ENCODE data around the gene TNFRSF18. TPM values are rescaled to one million over a fixed set of nuclear protein-coding genes. Genes with fewer than 3 reads are reported as not detected.

Gene TNFRSF18
- polyA plus RNA-seq, 1 donor (not counting 4 experiments of a cell fraction or from before 2014, with no cell fraction given) = 0.21 TPM

GRCh38 chr1:1166642-1167397 is 39.6 kb downstream of the TNFRSF18 start:
- FAIRE-seq = no peak
- no peak overlapping the region for H3K9ac ChIP-seq (ENCODE audit: control insufficient read depth, extremely low read depth, insufficient read depth, low read length)
- dilution Hi-C loops (cut with MboI; ENCODE audit: extremely low pct_ligation_motif_present, low sequenced_read_pairs) = no loop called here
- no peaks in the 10 kb centered on the region for H3K9me1 ChIP-seq (ENCODE audit: control insufficient read depth, extremely low read depth, insufficient read depth, low read length)
- H3K36me3 ChIP-seq (ENCODE audit: control insufficient read depth in 2 of 2, extremely low read depth in 1 of 2, insufficient read depth in 2 of 2, low read length in 2 of 2) = peaks cover 0 to 7% of the 10 kb centered on the region in 2 experiments
- H4K20me1 ChIP-seq (ENCODE audit: control insufficient read depth, extremely low read depth, insufficient read depth, low read length) = peaks cover 7% of the 10 kb centered on the region
- no peak overlapping the region for H3K27ac ChIP-seq (ENCODE audit: control insufficient read depth, insufficient read depth, low read length)
- H3K4me3 ChIP-seq (ENCODE audit: control insufficient read depth in 2 of 3, extremely low read depth in 1 of 3, insufficient read depth in 2 of 3, low read depth in 1 of 3, low read length in 3 of 3) = no peak overlapping the region
- H3K4me1 ChIP-seq (ENCODE audit: control insufficient read depth, extremely low read depth, insufficient read depth, low read length) = peaks cover 11% of the 10 kb centered on the region
- DNase-seq (ENCODE audit: low read depth, low spot score) = no peak
- no peak for TF ChIP-seq EZH2 (IDR thresholded peaks at IDR 0.05; ENCODE audit: low read length)
- TF ChIP-seq, protein P1, sequence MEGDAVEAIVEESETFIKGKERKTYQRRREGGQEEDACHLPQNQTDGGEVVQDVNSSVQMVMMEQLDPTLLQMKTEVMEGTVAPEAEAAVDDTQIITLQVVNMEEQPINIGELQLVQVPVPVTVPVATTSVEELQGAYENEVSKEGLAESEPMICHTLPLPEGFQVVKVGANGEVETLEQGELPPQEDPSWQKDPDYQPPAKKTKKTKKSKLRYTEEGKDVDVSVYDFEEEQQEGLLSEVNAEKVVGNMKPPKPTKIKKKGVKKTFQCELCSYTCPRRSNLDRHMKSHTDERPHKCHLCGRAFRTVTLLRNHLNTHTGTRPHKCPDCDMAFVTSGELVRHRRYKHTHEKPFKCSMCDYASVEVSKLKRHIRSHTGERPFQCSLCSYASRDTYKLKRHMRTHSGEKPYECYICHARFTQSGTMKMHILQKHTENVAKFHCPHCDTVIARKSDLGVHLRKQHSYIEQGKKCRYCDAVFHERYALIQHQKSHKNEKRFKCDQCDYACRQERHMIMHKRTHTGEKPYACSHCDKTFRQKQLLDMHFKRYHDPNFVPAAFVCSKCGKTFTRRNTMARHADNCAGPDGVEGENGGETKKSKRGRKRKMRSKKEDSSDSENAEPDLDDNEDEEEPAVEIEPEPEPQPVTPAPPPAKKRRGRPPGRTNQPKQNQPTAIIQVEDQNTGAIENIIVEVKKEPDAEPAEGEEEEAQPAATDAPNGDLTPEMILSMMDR (optimal IDR thresholded peaks at IDR 0.05 in 1 of 3, IDR thresholded peaks at IDR 0.05 in 1 of 3, conservative IDR thresholded peaks at IDR 0.05 in 1 of 3; ENCODE audit: extremely low read depth in 1 of 3, insufficient read depth in 2 of 3, low read length in 3 of 3) = no peak
- peaks cover 52% of the 10 kb centered on the region for H3K79me2 ChIP-seq (ENCODE audit: control insufficient read depth, insufficient read depth, low read length)
- no peaks in the 10 kb centered on the region for H3K9me3 ChIP-seq (ENCODE audit: control insufficient read depth, low read depth, low read length)
- H2AFZ ChIP-seq (ENCODE audit: control insufficient read depth, low read length) = no peak overlapping the region
- H3K4me2 ChIP-seq (ENCODE audit: control insufficient read depth, extremely low read depth, insufficient read depth, low read depth, low read length) = no peak overlapping the region
- H3K27me3 ChIP-seq (ENCODE audit: control insufficient read depth, extremely low read depth, insufficient read depth, low read length) = no peaks in the 10 kb centered on the region

GRCh38 chr1:1165900-1166421 is 40.4 kb downstream of the TNFRSF18 start:
- peaks cover 52% of the 10 kb centered on the region for H3K79me2 ChIP-seq (ENCODE audit: control insufficient read depth, insufficient read depth, low read length)
- no peaks in the 10 kb centered on the region for H3K27me3 ChIP-seq (ENCODE audit: control insufficient read depth, extremely low read depth, insufficient read depth, low read length)
- dilution Hi-C loops (cut with MboI; ENCODE audit: extremely low pct_ligation_motif_present, low sequenced_read_pairs) = no loop called here
- peak overlapping the region; percentile 96 for H3K9ac ChIP-seq (ENCODE audit: control insufficient read depth, extremely low read depth, insufficient read depth, low read length)
- peaks cover 0 to 5% of the 10 kb centered on the region in 2 experiments for H3K36me3 ChIP-seq (ENCODE audit: control insufficient read depth in 2 of 2, extremely low read depth in 1 of 2, insufficient read depth in 2 of 2, low read length in 2 of 2)
- DNase-seq (ENCODE audit: low read depth, low spot score) = no peak
- H3K4me1 ChIP-seq (ENCODE audit: control insufficient read depth, extremely low read depth, insufficient read depth, low read length) = peaks cover 11% of the 10 kb centered on the region
- H3K9me1 ChIP-seq (ENCODE audit: control insufficient read depth, extremely low read depth, insufficient read depth, low read length) = no peaks in the 10 kb centered on the region
- peak overlapping the region; percentile 95 for H3K27ac ChIP-seq (ENCODE audit: control insufficient read depth, insufficient read depth, low read length)
- no peak overlapping the region for H2AFZ ChIP-seq (ENCODE audit: control insufficient read depth, low read length)
- peaks cover 7% of the 10 kb centered on the region for H4K20me1 ChIP-seq (ENCODE audit: control insufficient read depth, extremely low read depth, insufficient read depth, low read length)
- H3K4me2 ChIP-seq (ENCODE audit: control insufficient read depth, extremely low read depth, insufficient read depth, low read depth, low read length) = peak overlapping the region; percentile 99
- no peak for TF ChIP-seq EZH2 (IDR thresholded peaks at IDR 0.05; ENCODE audit: low read length)
- H3K9me3 ChIP-seq (ENCODE audit: control insufficient read depth, low read depth, low read length) = no peaks in the 10 kb centered on the region
- no peak for FAIRE-seq
- peak overlapping the region; percentile 83 to 98 (median 92) for H3K4me3 ChIP-seq (ENCODE audit: control insufficient read depth in 2 of 3, extremely low read depth in 1 of 3, insufficient read depth in 2 of 3, low read depth in 1 of 3, low read length in 3 of 3)

Data from keratinocyte (primary cell).